Spleen (tissue), 7 donors: ENCODE results near the gene ZGPAT.

ENCODE experiments used
- CTCF ChIP-seq, 11 experiments: fragments of 200-600 bp in 7 of 11; fragments of 450-650 bp in 4 of 11; sonication (generic) in 4 of 11; IDR thresholded peaks in 8 of 11; conservative IDR thresholded peaks in 3 of 11; 1 replicate in 7 of 11; 2 replicates in 4 of 11; pipeline versions ENCODE4 v1.4.0 to v1.8.0; 2016 to 2021; ENCODE audit warnings: antibody characterized with exemption in 11 of 11, inconsistent platforms in 4 of 11, mild to moderate bottlenecking in 1 of 11
- POLR2A ChIP-seq, 3 donors: fragments of 450-650 bp; IDR thresholded peaks; one replicate each; pipeline ENCODE4 v1.5.1; 2017; ENCODE audit warnings: antibody characterized with exemption in 3 of 3, mild to moderate bottlenecking in 1 of 3
- donor health status: DM: no; HTN: no; CAD: no; lungs with moderate emphysema.
- donor health status: DM: no; HTN: no; CAD: no.
- donor health status: DM: no; HTN: no; CAD: no.

GRCh38 chr20:63769891-63770474 lies 62.1 kb downstream of the ZGPAT start:
- TF ChIP-seq POLR2A (IDR thresholded peaks at IDR 0.05) (no peak), CTCF (IDR thresholded peaks at IDR 0.05 in 8 of 11, conservative IDR thresholded peaks at IDR 0.05 in 3 of 11) (no peak)
